Neural progenitor cell (in vitro differentiated cells): Measurements from ENCODE around the gene CACNG7. TPM values are rescaled to one million over a fixed set of nuclear protein-coding genes. Genes with fewer than 3 reads are reported as not detected.
A peak's percentile ranks its signal among the peaks of the same experiment; 100 is the strongest.

Experiments used
- DNase-seq: peaks from one replicate; pipeline ENCODE4 v3.0.0-alpha.2; 2016; ENCODE audit warnings: low spot score
- H2AFZ ChIP-seq: fragments of 200-600 bp; sonication (generic); replicated peaks from 2 replicates; pipeline ENCODE4 v1.6.1; 2016; ENCODE audit warnings: antibody characterized with exemption
- H3F3A ChIP-seq: fragments of 200-600 bp; sonication (generic); 2 replicates; pipeline ENCODE4 v1.6.1; 2016; ENCODE audit warnings: antibody characterized with exemption, low read depth
- H3K27ac ChIP-seq: fragments of 200-600 bp; sonication (generic); 2 replicates; pipeline ENCODE4 v1.5.1; 2016; ENCODE audit warnings: mild to moderate bottlenecking
- H3K27me3 ChIP-seq: fragments of 200-600 bp; sonication (generic); 2 replicates; pipeline ENCODE4 v1.6.1; 2016; ENCODE audit warnings: mild to moderate bottlenecking, moderate library complexity
- H3K36me3 ChIP-seq: fragments of 200-600 bp; sonication (generic); 2 replicates; pipeline ENCODE4 v1.5.1; 2016
- H3K4me1 ChIP-seq: fragments of 200-600 bp; sonication (generic); 2 replicates; pipeline ENCODE4 v1.6.1; 2016; ENCODE audit warnings: mixed run types
- H3K4me2 ChIP-seq: fragments of 200-600 bp; sonication (generic); 2 replicates; pipeline ENCODE4 v1.6.1; 2016
- H3K4me3 ChIP-seq: fragments of 200-600 bp; sonication (generic); 2 replicates; pipeline ENCODE4 v1.5.1; 2016
- H3K79me2 ChIP-seq: fragments of 200-600 bp; sonication (generic); 2 replicates; pipeline ENCODE4 v1.6.1; 2016; ENCODE audit warnings: low read depth
- H3K9ac ChIP-seq: fragments of 200-600 bp; sonication (generic); 2 replicates; pipeline ENCODE4 v1.6.1; 2016
- H3K9me3 ChIP-seq: fragments of 200-600 bp; sonication (generic); 2 replicates; pipeline ENCODE4 v1.5.1; 2016; ENCODE audit warnings: low read depth
- H4K20me1 ChIP-seq: fragments of 200-600 bp; sonication (generic); 2 replicates; pipeline ENCODE4 v1.6.1; 2016; ENCODE audit warnings: low read depth
- H3K27ac Mint-ChIP-seq: 3 replicates; pipeline ENCODE4 v1.8.0; 2021; ENCODE audit warnings: mixed read lengths
- H3K27me3 Mint-ChIP-seq: 2 replicates; pipeline ENCODE4 v1.8.0; 2022; ENCODE audit warnings: low read depth, mild to moderate bottlenecking, inconsistent platforms, moderate library complexity, mixed read lengths; ENCODE audit not compliant: insufficient read depth
- H3K36me3 Mint-ChIP-seq: 3 replicates; pipeline ENCODE4 v1.8.0; 2021; ENCODE audit warnings: mixed read lengths
- H3K4me1 Mint-ChIP-seq: 3 replicates; pipeline ENCODE4 v1.8.0; 2021; ENCODE audit warnings: mixed read lengths
- H3K4me3 Mint-ChIP-seq: 3 replicates; pipeline ENCODE4 v1.8.0; 2021; ENCODE audit warnings: mild to moderate bottlenecking, moderate library complexity, mixed read lengths
- H3K9me3 Mint-ChIP-seq: 3 replicates; pipeline ENCODE4 v1.8.0; 2020; ENCODE audit warnings: mixed read lengths
- CTCF ChIP-seq: fragments of 200-600 bp; sonication (generic); IDR thresholded peaks from 2 replicates; pipeline ENCODE4 v1.5.1; 2017; ENCODE audit warnings: antibody characterized with exemption, mild to moderate bottlenecking
- EZH2 ChIP-seq: fragments of 200-600 bp; sonication (generic); IDR thresholded peaks from 2 replicates; pipeline ENCODE4 v1.6.1; 2017; ENCODE audit warnings: antibody characterized with exemption, mild to moderate bottlenecking, moderate library complexity
- EZH2phosphoT487 ChIP-seq: fragments of 200-600 bp; sonication (generic); IDR thresholded peaks from 2 replicates; pipeline ENCODE4 v1.6.1; 2017; ENCODE audit warnings: antibody characterized with exemption
- total RNA-seq: library from RNA; depleted of rRNA; stranded (reverse); fragments of >200 nt; gene quantifications from 2 replicates; pipeline ENCODE4 v1.2.3, GENCODE V29; 2015; ENCODE audit warnings: low replicate concordance

CACNG7 gene
- total RNA-seq, 1 donor from 2014 or later, result 6.7 TPM

GRCh38 chr19:53896682-53897081 is 12.4 kb upstream of the CACNG7 start:
- Histone ChIP-seq H3K36me3 (no peaks in the 10 kb centered on the region), H3K4me2 (no peak overlapping the region), H3K4me3 (no peak overlapping the region), H3K79me2 (no peaks in the 10 kb centered on the region), H4K20me1 (peaks cover 15% of the 10 kb centered on the region), H3F3A (peaks cover 31% of the 10 kb centered on the region), H3K27me3 (peaks cover 18% of the 10 kb centered on the region), H2AFZ (no peak overlapping the region), H3K9ac (no peak overlapping the region), H3K4me1 (peaks cover 12% of the 10 kb centered on the region), H3K27ac (no peak overlapping the region), H3K9me3 (no peaks in the 10 kb centered on the region)
- Mint-ChIP-seq H3K4me1 (peaks cover 29% of the 10 kb centered on the region), H3K36me3 (peaks cover 13% of the 10 kb centered on the region), H3K27ac (peak overlapping the region; percentile 38), H3K27me3 (peaks cover 16% of the 10 kb centered on the region), H3K4me3 (no peak overlapping the region), H3K9me3 (no peaks in the 10 kb centered on the region)
- DNase-seq, result peak; percentile 33
- TF ChIP-seq CTCF, result no peak
- TF ChIP-seq EZH2, result no peak
- TF ChIP-seq EZH2phosphoT487, result no peak

DNA sequence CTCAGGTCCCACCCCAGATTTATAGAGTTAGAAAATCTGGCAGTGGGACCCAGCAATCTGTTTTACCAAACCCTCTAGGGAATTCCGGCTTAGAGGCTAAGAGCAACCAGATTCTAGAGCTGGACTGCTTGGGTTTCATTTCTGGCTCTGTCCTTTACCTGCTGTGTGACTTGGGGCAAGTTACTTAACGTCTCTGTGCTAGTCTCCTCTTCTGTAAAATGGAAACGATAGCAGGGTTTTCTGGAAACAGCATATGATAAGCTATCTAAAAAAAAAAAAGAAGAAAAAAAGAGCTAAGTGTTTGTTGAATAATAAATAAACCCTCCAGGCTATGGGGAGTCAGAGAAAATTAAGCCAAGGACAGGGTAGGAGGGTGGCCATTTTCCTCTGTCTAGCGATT is 11.6 kb upstream of the CACNG7 start:
- no peak overlapping the region for H3K4me2 ChIP-seq
- no peaks in the 10 kb centered on the region for H3K36me3 ChIP-seq
- H3K4me3 ChIP-seq, result no peak overlapping the region
- H3K36me3 Mint-ChIP-seq, result peaks cover 13% of the 10 kb centered on the region
- H3K27me3 ChIP-seq, result peaks cover 18% of the 10 kb centered on the region
- H2AFZ ChIP-seq, result no peak overlapping the region
- peaks cover 6% of the 10 kb centered on the region for H3K4me1 ChIP-seq
- H3K27ac ChIP-seq, result no peak overlapping the region
- H3K27ac Mint-ChIP-seq, result no peak overlapping the region
- peaks cover 31% of the 10 kb centered on the region for H3F3A ChIP-seq
- H3K9ac ChIP-seq, result no peak overlapping the region
- H3K9me3 Mint-ChIP-seq, result no peaks in the 10 kb centered on the region
- no peak for DNase-seq
- H3K4me3 Mint-ChIP-seq, result peak overlapping the region; percentile 48
- TF ChIP-seq CTCF, result no peak
- TF ChIP-seq EZH2phosphoT487, result no peak
- TF ChIP-seq EZH2, result no peak
- H3K9me3 ChIP-seq, result no peaks in the 10 kb centered on the region
- H3K79me2 ChIP-seq, result no peaks in the 10 kb centered on the region
- H3K4me1 Mint-ChIP-seq, result peaks cover 24% of the 10 kb centered on the region
- H3K27me3 Mint-ChIP-seq, result peaks cover 18% of the 10 kb centered on the region
- peaks cover 17% of the 10 kb centered on the region for H4K20me1 ChIP-seq

- peak overlapping the region; percentile 76 for H3K4me2 ChIP-seq
- no peaks in the 10 kb centered on the region for H3K9me3 ChIP-seq
- no peak overlapping the region for H3K27ac Mint-ChIP-seq
- no peak for TF ChIP-seq EZH2phosphoT487
- no peak for TF ChIP-seq CTCF
- TF ChIP-seq EZH2, result no peak
- H3K4me3 Mint-ChIP-seq, result peak overlapping the region; percentile 68
- H3K36me3 ChIP-seq, result no peaks in the 10 kb centered on the region
- no peak overlapping the region for H3K27ac ChIP-seq
- peaks cover 20% of the 10 kb centered on the region for H3K4me1 Mint-ChIP-seq
- H3K4me1 ChIP-seq, result peaks cover 6% of the 10 kb centered on the region
- H2AFZ ChIP-seq, result peak overlapping the region; percentile 15
- H3K79me2 ChIP-seq, result no peaks in the 10 kb centered on the region
- H3K4me3 ChIP-seq, result peak overlapping the region; percentile 47
- peaks cover 31% of the 10 kb centered on the region for H3F3A ChIP-seq
- H3K9ac ChIP-seq, result no peak overlapping the region
- peaks cover 18% of the 10 kb centered on the region for H3K27me3 ChIP-seq
- peaks cover 21% of the 10 kb centered on the region for H3K27me3 Mint-ChIP-seq
- H4K20me1 ChIP-seq, result peaks cover 23% of the 10 kb centered on the region
- no peaks in the 10 kb centered on the region for H3K9me3 Mint-ChIP-seq
- no peak for DNase-seq
- peaks cover 14% of the 10 kb centered on the region for H3K36me3 Mint-ChIP-seq
Measured at GRCh38 chr19:53898166-53898565, 10.9 kb upstream of the CACNG7 start.
